T-helper 9 cell (primary cell): ENCODE results near the gene KCND1.
A peak's percentile ranks its signal among the peaks of the same experiment; 100 is the strongest.

Experiments used
- DNase-seq: peaks from one replicate; pipeline ENCODE4 v3.0.0-alpha.2; 2020

Gene KCND1

GRCh38 chrX:48937054-48937907 is 34.4 kb downstream of the KCND1 start:
- peak; percentile 79 for DNase-seq

- DNase-seq, result no peak
Observed at GRCh38 chrX:48936429-48937053, 35.1 kb downstream of the KCND1 start.

GRCh38 chrX:48935301-48935670 is 36.4 kb downstream of the KCND1 start:
- DNase-seq, result no peak

- no peak for DNase-seq
Observed at GRCh38 chrX:48934581-48935300, 36.9 kb downstream of the KCND1 start.

GRCh38 chrX:48933757-48934156 is 37.9 kb downstream of the KCND1 start:
- no peak for DNase-seq

GRCh38 chrX:48927736-48928382 is 43.8 kb downstream of the KCND1 start:
- DNase-seq, result no peak

GRCh38 chrX:48927123-48927522 is 44.5 kb downstream of the KCND1 start:
- no peak for DNase-seq

GRCh38 chrX:48924270-48924669 is 47.4 kb downstream of the KCND1 start:
- DNase-seq, result no peak

GRCh38 chrX:48923771-48924170 is 47.9 kb downstream of the KCND1 start:
- no peak for DNase-seq

- no peak for DNase-seq
Observed at GRCh38 chrX:48920718-48921104, 50.9 kb downstream of the KCND1 start.

GRCh38 chrX:48919947-48920717 is 51.5 kb downstream of the KCND1 start:
- no peak for DNase-seq

- no peak for DNase-seq
Observed at GRCh38 chrX:48919360-48919841, 52.2 kb downstream of the KCND1 start.

GRCh38 chrX:48918643-48919340 is 52.9 kb downstream of the KCND1 start, which contains the start of gene PIM2:
TSS of gene PIM2 (minus strand) at chrX:48919024. CDS start at chrX:48918834, 190 bp downstream.
- DNase-seq, result peak; percentile 82

- DNase-seq, result no peak
Observed at GRCh38 chrX:48918301-48918642, 53.4 kb downstream of the KCND1 start.

- DNase-seq, result peak; percentile 80
Observed at GRCh38 chrX:48917139-48918001, 54.3 kb downstream of the KCND1 start.

GRCh38 chrX:48914593-48915493 is 56.8 kb downstream of the KCND1 start:
- DNase-seq, result no peak

GRCh38 chrX:48913605-48914366 is 57.9 kb downstream of the KCND1 start:
- no peak for DNase-seq

GRCh38 chrX:48911412-48912182 is 60.0 kb downstream of the KCND1 start, which contains the start of gene SLC35A2:
TSS of gene SLC35A2 (minus strand) at chrX:48911646. CDS start at chrX:48911636, 10 bp downstream.
- DNase-seq, result peak; percentile 87
